Bronchial epithelial cell (primary cell): ENCODE data around the gene HCLS1. TPM values are rescaled to one million over a fixed set of nuclear protein-coding genes. Genes with fewer than 3 reads are reported as not detected.

Source experiments
- DNase-seq: peaks from one replicate; pipeline ENCODE4 v3.0.0-alpha.2; 2010; ENCODE audit warnings: low read depth
- FAIRE-seq: peaks from 2 replicates; lab custom pipeline; 2011; peaks lifted over from hg19 to GRCh38; lab: Jason Lieb, UNC
- H3K27me3 ChIP-seq: 2 replicates; pipeline ENCODE4 v1.5.1; 2011; ENCODE audit warnings: low read length; ENCODE audit not compliant: control insufficient read depth, insufficient read depth
- H3K36me3 ChIP-seq: 2 replicates; pipeline ENCODE4 v1.5.1; 2011; ENCODE audit warnings: low read length; ENCODE audit not compliant: control insufficient read depth, insufficient read depth
- H3K4me3 ChIP-seq: 2 replicates; pipeline ENCODE4 v1.5.1; 2011; ENCODE audit warnings: mild to moderate bottlenecking, low read depth, low read length, control low read depth
- CTCF ChIP-seq: IDR thresholded peaks from 2 replicates; pipeline ENCODE4 v1.5.1; 2011; ENCODE audit warnings: mild to moderate bottlenecking, moderate library complexity, low read length, control low read depth, inconsistent platforms; ENCODE audit not compliant: insufficient read depth, severe bottlenecking
- total RNA-seq: library from RNA; depleted of rRNA; stranded (reverse); fragments of >200 nt; gene quantifications from 2 replicates; pipeline ENCODE4 v1.2.1, GENCODE V29; 2014

HCLS1 gene
- total RNA-seq, 1 donor from 2014 or later, result 6.3 TPM

- TF ChIP-seq CTCF, result no peak
- no peak for FAIRE-seq
- Histone ChIP-seq H3K36me3 (no peaks in the 10 kb centered on the region), H3K27me3 (no peaks in the 10 kb centered on the region), H3K4me3 (no peak overlapping the region)
- DNase-seq, result peak; percentile 46
These were observed 9.0 kb downstream of the HCLS1 start for GRCh38 chr3:121651684-121652083.

- DNase-seq (peak; percentile 89), FAIRE-seq (no peak)
- Histone ChIP-seq H3K4me3 (no peak overlapping the region), H3K36me3 (no peaks in the 10 kb centered on the region), H3K27me3 (no peaks in the 10 kb centered on the region)
- TF ChIP-seq CTCF, result no peak
These were observed 11.1 kb downstream of the HCLS1 start for GRCh38 chr3:121649645-121650044.

- H3K4me3 ChIP-seq, result no peak overlapping the region
- peak; percentile 37 for DNase-seq
- FAIRE-seq, result no peak
- H3K27me3 ChIP-seq, result no peaks in the 10 kb centered on the region
- TF ChIP-seq CTCF, result no peak
- H3K36me3 ChIP-seq, result no peaks in the 10 kb centered on the region
These were observed 12.3 kb downstream of the HCLS1 start for GRCh38 chr3:121648219-121648958.

- H3K27me3 ChIP-seq, result no peaks in the 10 kb centered on the region
- no peaks in the 10 kb centered on the region for H3K36me3 ChIP-seq
- no peak overlapping the region for H3K4me3 ChIP-seq
- FAIRE-seq (no peak), DNase-seq (no peak)
- no peak for TF ChIP-seq CTCF
These were observed 15.6 kb downstream of the HCLS1 start for GRCh38 chr3:121645054-121645453.

- H3K36me3 ChIP-seq, result no peaks in the 10 kb centered on the region
- DNase-seq (no peak), FAIRE-seq (no peak)
- no peaks in the 10 kb centered on the region for H3K27me3 ChIP-seq
- no peak overlapping the region for H3K4me3 ChIP-seq
- no peak for TF ChIP-seq CTCF
These were observed 17.9 kb downstream of the HCLS1 start for GRCh38 chr3:121642601-121643314.
